ENCODE data around the gene AP5Z1.

DNA sequence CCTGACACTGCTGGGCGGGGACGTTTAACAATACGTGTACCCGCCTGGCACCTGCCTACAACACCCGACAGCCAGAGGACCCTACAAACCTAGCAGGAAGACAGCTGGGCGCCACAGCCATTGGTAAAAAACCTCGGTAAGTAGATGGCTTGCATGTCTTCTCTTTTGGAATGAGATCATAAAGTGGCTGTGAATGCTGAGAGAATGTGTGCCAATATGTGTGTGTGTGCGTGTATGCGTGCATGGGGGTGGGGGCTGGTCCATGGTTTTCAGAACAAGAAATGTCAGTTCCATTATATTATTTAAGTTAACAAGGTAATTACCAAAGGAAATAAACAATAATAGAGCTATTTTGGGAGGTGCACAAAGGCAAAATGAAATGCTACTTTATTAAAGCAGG lies 47.3 kb downstream of the AP5Z1 start:
- TF ChIP-seq, protein P1, sequence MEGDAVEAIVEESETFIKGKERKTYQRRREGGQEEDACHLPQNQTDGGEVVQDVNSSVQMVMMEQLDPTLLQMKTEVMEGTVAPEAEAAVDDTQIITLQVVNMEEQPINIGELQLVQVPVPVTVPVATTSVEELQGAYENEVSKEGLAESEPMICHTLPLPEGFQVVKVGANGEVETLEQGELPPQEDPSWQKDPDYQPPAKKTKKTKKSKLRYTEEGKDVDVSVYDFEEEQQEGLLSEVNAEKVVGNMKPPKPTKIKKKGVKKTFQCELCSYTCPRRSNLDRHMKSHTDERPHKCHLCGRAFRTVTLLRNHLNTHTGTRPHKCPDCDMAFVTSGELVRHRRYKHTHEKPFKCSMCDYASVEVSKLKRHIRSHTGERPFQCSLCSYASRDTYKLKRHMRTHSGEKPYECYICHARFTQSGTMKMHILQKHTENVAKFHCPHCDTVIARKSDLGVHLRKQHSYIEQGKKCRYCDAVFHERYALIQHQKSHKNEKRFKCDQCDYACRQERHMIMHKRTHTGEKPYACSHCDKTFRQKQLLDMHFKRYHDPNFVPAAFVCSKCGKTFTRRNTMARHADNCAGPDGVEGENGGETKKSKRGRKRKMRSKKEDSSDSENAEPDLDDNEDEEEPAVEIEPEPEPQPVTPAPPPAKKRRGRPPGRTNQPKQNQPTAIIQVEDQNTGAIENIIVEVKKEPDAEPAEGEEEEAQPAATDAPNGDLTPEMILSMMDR (IDR thresholded peaks at IDR 0.05; ENCODE audit: low read depth, low read length): no peak
- TF ChIP-seq EZH2phosphoT487 (IDR thresholded peaks at IDR 0.05; ENCODE audit: low read depth): no peak
